GM21447 (cell line): ENCODE measurements around the gene NPIPA8.
"Not testable (repeated sequence)": the region's sequence is repeated elsewhere in the genome, so short reads cannot be mapped to it uniquely, and the experiment has no call there.

Experiments
- ATAC-seq: cut with Tn5 transposase; IDR thresholded peaks from one replicate; pipeline ENCODE4 v1.9.1; 2021; ENCODE audit not compliant: unreplicated experiment

The NPIPA8 gene

GRCh38 chr16:18280319-18280718, 56.2 kb downstream of the NPIPA8 start:
- ATAC-seq: not testable (repeated sequence)

- ATAC-seq: not testable (repeated sequence)
Measured at GRCh38 chr16:18276756-18277155, 59.8 kb downstream of the NPIPA8 start.

GRCh38 chr16:18270171-18270570, 66.4 kb downstream of the NPIPA8 start:
- ATAC-seq: not testable (repeated sequence)
